HG03575 (cell line): ENCODE results near the gene LMO4.

ENCODE experiments used
- ATAC-seq: cut with Tn5 transposase; IDR thresholded peaks from one replicate; pipeline ENCODE4 v1.9.1; 2021; ENCODE audit not compliant: unreplicated experiment, insufficient number of reproducible peaks, low FRiP score; ENCODE audit errors: extremely low read depth

LMO4 gene

GRCh38 chr1:87348341-87349019 lies 19.8 kb downstream of the LMO4 start:
- ATAC-seq: no peak

GRCh38 chr1:87349036-87349435 lies 20.4 kb downstream of the LMO4 start:
- ATAC-seq: no peak

GRCh38 chr1:87355894-87356293 lies 27.2 kb downstream of the LMO4 start:
- no peak for ATAC-seq

- ATAC-seq: no peak
Measured at GRCh38 chr1:87356591-87356990, 27.9 kb downstream of the LMO4 start.

GRCh38 chr1:87358219-87358618 lies 29.5 kb downstream of the LMO4 start:
- ATAC-seq: no peak

GRCh38 chr1:87359586-87359985 lies 30.9 kb downstream of the LMO4 start:
- ATAC-seq: no peak

GRCh38 chr1:87362063-87362833 lies 33.6 kb downstream of the LMO4 start:
- no peak for ATAC-seq

GRCh38 chr1:87362834-87363426 lies 34.2 kb downstream of the LMO4 start:
- ATAC-seq: no peak

GRCh38 chr1:87367549-87367948 lies 38.9 kb downstream of the LMO4 start:
- no peak for ATAC-seq

GRCh38 chr1:87368907-87369306 lies 40.2 kb downstream of the LMO4 start:
- ATAC-seq: no peak

GRCh38 chr1:87369736-87370478 lies 41.2 kb downstream of the LMO4 start:
- ATAC-seq: no peak

GRCh38 chr1:87370544-87370943 lies 41.9 kb downstream of the LMO4 start:
- no peak for ATAC-seq

GRCh38 chr1:87379306-87379705 lies 50.6 kb downstream of the LMO4 start:
- no peak for ATAC-seq

- ATAC-seq: no peak
Measured at GRCh38 chr1:87386217-87386790, 57.6 kb downstream of the LMO4 start.

- ATAC-seq: no peak
Measured at GRCh38 chr1:87388411-87388810, 59.7 kb downstream of the LMO4 start.

GRCh38 chr1:87389011-87389410 lies 60.3 kb downstream of the LMO4 start:
- no peak for ATAC-seq

- no peak for ATAC-seq
Measured at GRCh38 chr1:87389546-87389945, 60.9 kb downstream of the LMO4 start.

- no peak for ATAC-seq
Measured at GRCh38 chr1:87392248-87393192, 63.8 kb downstream of the LMO4 start.
